Diencephalon (tissue), 1 donor: ENCODE results near the gene HMGN1. TPM values are rescaled to one million over a fixed set of nuclear protein-coding genes. Genes with fewer than 3 reads are reported as not detected.

Source experiments
- small RNA-seq: library from RNA; depleted of rRNA; stranded (forward); fragments of <200 nt; gene quantifications from one replicate; pipeline ENCODE3, GENCODE V24; 2014
- total RNA-seq: library from RNA; depleted of rRNA; stranded (reverse); fragments of >200 nt; gene quantifications from one replicate; pipeline ENCODE4 v1.2.3, GENCODE V29; 2014

Gene HMGN1, protein sequence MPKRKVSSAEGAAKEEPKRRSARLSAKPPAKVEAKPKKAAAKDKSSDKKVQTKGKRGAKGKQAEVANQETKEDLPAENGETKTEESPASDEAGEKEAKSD
- total RNA-seq, result 127 TPM

DNA sequence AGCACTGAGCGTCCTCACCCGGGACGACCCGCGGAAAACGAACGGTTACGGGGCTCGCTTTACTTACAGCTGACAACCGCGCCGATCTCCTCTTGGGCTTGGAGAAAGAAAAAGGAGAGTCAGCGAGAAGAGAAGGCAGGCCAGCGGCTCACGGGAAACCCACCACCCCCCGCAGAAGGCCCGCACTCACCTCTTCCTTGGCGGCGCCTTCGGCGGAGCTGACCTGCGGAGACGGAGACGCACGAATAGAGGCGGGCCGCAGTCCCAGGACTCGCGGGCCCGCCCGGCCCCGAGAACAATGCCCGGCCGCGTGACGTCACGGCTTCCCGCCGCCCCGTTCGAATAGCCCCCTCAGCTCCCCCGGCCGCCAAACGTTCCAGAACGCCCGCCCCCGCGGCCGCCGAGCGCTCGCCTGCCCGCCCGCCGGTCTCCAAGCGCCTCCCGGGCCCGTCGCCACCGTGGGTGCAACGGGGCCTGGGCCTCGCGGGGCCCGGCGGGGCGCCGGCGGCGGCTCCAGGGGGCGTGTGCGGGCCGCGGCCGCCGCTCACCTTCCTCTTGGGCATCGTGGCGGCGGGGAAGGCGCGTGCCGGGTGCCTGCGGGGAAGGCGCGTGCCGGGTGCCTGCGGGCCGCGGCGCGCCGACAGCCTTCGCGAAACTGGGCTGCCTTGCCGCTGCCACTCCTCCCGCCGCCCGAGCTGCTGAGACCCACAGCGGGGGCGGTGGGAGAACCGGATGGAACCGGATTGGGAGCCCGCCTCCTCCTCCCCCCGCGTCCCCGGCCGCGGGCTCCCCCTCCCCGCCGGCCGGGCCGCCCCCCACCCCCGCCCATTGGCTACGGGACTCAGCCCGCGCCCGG lies at the start of gene HMGN1:
HMGN1 (minus strand) TSS at position 734 of the 856 bp plus-strand sequence; CDS start at position 563, 171 bp downstream.

DNA sequence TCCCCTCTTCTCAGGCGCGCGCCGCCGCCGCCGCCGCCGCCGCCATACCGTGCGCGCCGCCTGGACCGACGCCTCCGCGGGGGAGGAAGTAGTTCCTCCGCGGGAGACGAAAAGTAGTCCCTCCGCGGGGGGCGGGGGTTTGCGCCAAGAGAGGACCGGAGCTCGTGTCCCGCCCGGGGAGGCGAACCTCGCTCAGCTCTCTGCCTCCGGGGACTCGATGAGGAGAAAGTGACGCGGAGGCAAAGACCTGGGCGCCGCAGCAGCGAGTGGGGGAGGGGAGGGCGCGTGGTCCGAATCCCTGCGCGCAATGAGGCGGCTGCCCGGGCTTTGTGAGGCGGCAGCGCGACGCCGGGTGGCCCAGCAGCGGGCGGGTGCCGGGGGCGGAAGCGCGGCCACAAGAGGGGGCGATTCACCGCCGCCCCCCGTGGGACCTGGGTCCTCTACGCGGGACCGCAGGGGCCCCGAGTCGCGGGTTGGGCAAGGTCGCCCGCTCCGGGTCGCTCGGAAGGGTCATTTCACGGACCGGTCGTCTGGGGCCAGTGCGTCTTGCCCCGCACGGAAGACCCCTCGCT lies 35.2 kb downstream of the HMGN1 start, which contains the start of gene BRWD1:
BRWD1 (minus strand) TSS at position 62 of the 572 bp plus-strand sequence. CDS start 141 bp downstream, outside the sequence.

Small RNA genes within 50 kb of the gene (small RNA-seq; reads per million reads assigned to genes)
- gene RF00019, result not detected

Other genes with a start within 250 kb of the HMGN1 start
- gene PSMG1, start 165.6 kb downstream of the HMGN1 start, total RNA-seq, result 34.1 TPM
- 270 TPM for gene BRWD1, start 35.5 kb downstream of the HMGN1 start, total RNA-seq
- 1.2 TPM for gene LCA5L, start 96.7 kb upstream of the HMGN1 start, total RNA-seq
- gene SH3BGR, start 102.9 kb upstream of the HMGN1 start, total RNA-seq, result 5.1 TPM